ENCODE measurements around the gene SDK1. TPM values are rescaled to one million over a fixed set of nuclear protein-coding genes. Genes with fewer than 3 reads are reported as not detected.
A peak's percentile ranks its signal among the peaks of the same experiment; 100 is the strongest.

Gene SDK1
- total RNA-seq, 1 donor from 2014 or later = 0.16 TPM

GRCh38 chr7:4074407-4074806 lies 773.4 kb downstream of the SDK1 start:
- DNase-seq = no peak
- intact Hi-C loops (cut with micrococcal nuclease) = no loop called here
- no peaks in the 10 kb centered on the region for H3K27me3 Mint-ChIP-seq
- H3K36me3 Mint-ChIP-seq (ENCODE audit: low read depth) = no peaks in the 10 kb centered on the region
- no peaks in the 10 kb centered on the region for H3K4me1 Mint-ChIP-seq
- no peak overlapping the region for H3K4me3 Mint-ChIP-seq
- no peak overlapping the region for H3K27ac Mint-ChIP-seq
- no peaks in the 10 kb centered on the region for H3K9me3 Mint-ChIP-seq

DNA sequence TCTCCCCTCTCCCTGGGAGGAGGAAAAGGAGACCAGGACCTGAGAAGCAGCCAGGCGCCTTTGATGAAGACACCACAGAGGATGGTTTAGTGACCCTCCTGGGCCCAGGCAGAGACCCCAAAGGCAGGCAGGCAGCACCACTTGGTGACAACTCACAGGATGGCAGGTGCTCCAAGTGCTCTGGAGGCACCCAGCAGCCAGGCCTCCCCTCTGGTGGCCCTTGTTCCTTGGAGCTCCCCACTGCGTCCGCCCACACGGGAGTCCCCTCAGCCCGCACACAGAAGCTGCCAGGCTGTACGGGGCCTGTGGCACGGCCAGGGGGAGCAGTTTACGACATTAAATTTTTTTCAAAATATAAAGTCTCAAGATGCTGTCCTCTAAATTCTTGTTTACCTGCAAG lies 773.9 kb downstream of the SDK1 start:
- H3K27me3 Mint-ChIP-seq = no peaks in the 10 kb centered on the region
- no peaks in the 10 kb centered on the region for H3K4me1 Mint-ChIP-seq
- intact Hi-C loops (cut with micrococcal nuclease) = no loop called here
- no peak overlapping the region for H3K4me3 Mint-ChIP-seq
- no peak overlapping the region for H3K27ac Mint-ChIP-seq
- no peak for DNase-seq
- H3K9me3 Mint-ChIP-seq = no peaks in the 10 kb centered on the region
- H3K36me3 Mint-ChIP-seq (ENCODE audit: low read depth) = no peaks in the 10 kb centered on the region

DNA sequence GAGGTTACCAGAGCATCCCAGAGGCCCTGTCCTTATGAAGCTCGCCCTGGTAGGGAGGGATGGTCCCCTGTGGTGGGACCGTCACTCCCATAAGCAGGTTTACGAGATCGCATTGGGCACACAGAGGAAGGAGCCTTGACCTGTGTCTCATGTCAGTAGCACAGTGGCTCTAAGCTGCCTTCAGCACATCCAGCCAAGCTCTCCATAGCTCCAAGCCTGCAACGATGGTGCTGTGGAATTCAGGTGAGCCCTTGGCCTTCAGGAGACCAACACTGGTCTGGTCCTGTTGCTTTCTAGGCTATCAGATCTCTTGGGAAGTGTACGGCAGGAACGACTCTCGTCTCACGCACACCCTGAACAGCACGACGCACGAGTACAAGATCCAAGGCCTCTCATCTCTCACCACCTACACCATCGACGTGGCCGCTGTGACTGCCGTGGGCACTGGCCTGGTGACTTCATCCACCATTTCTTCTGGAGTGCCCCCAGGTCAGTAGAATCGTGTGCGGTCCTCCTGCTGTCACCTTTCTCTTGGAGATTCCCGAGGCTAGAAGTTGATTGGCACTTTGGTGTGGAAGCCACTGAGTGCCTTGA lies 775.7 kb downstream of the SDK1 start:
- no peak overlapping the region for H3K27ac Mint-ChIP-seq
- no peak for DNase-seq
- no peaks in the 10 kb centered on the region for H3K27me3 Mint-ChIP-seq
- no peaks in the 10 kb centered on the region for H3K9me3 Mint-ChIP-seq
- intact Hi-C loops (cut with micrococcal nuclease) = no loop called here
- no peaks in the 10 kb centered on the region for H3K4me1 Mint-ChIP-seq
- no peak overlapping the region for H3K4me3 Mint-ChIP-seq
- no peaks in the 10 kb centered on the region for H3K36me3 Mint-ChIP-seq (ENCODE audit: low read depth)

GRCh38 chr7:4077980-4078379 lies 776.9 kb downstream of the SDK1 start:
- intact Hi-C loops (cut with micrococcal nuclease) = no loop called here
- H3K4me1 Mint-ChIP-seq = no peaks in the 10 kb centered on the region
- H3K36me3 Mint-ChIP-seq (ENCODE audit: low read depth) = no peaks in the 10 kb centered on the region
- no peak overlapping the region for H3K4me3 Mint-ChIP-seq
- H3K9me3 Mint-ChIP-seq = no peaks in the 10 kb centered on the region
- no peaks in the 10 kb centered on the region for H3K27me3 Mint-ChIP-seq
- no peak for DNase-seq
- H3K27ac Mint-ChIP-seq = no peak overlapping the region

DNA sequence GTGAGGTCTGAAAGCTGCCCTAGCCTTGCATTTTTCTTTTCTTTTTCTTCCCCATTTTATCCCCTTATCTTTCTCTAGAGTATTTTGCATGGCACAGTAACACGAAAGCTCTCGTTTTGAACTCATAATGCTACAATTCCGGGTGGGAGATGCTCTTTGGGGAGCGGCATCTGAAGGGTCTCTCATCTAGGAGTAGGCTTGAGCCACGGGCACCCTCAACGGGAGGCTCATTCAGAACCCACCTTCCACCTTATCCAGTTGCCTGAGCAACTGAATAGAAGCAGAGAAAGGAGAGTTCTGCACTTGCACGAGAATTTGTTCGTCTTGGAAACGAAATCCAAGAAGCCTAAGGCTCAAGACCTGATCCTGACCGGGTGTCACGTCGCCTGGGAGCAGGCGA lies 777.5 kb downstream of the SDK1 start:
- no peak overlapping the region for H3K27ac Mint-ChIP-seq
- no peaks in the 10 kb centered on the region for H3K36me3 Mint-ChIP-seq (ENCODE audit: low read depth)
- H3K27me3 Mint-ChIP-seq = no peaks in the 10 kb centered on the region
- no peaks in the 10 kb centered on the region for H3K9me3 Mint-ChIP-seq
- H3K4me3 Mint-ChIP-seq = no peak overlapping the region
- intact Hi-C loops (cut with micrococcal nuclease) = no loop called here
- DNase-seq = no peak
- no peaks in the 10 kb centered on the region for H3K4me1 Mint-ChIP-seq

GRCh38 chr7:4079366-4079765 lies 778.3 kb downstream of the SDK1 start:
- Mint-ChIP-seq H3K4me1 (no peaks in the 10 kb centered on the region), H3K27ac (peak overlapping the region; percentile 54), H3K36me3 (ENCODE audit: low read depth) (no peaks in the 10 kb centered on the region), H3K9me3 (peaks cover 4% of the 10 kb centered on the region), H3K4me3 (no peak overlapping the region), H3K27me3 (no peaks in the 10 kb centered on the region)
- intact Hi-C loops (cut with micrococcal nuclease) = no loop called here
- no peak for DNase-seq

DNA sequence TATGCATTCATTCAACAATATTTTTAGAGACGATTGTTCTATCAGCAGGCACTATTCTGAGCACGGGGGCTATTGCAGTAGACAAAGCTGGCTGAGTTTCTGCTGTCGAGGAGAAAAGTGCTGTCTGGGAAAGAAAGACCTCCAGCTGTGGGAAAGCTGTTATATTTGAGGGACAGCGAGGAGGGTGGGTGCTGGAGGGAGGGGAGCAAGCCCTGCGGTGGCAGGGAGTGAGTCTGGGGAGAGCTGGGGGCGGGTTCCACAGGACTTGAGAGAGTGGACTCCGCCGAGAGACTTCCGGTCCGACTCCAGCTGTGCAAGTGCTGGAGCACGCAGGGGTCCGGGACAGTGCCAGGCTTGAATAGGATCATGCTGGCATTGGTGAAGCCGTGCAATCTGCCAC lies 778.9 kb downstream of the SDK1 start:
- intact Hi-C loops (cut with micrococcal nuclease) = no loop called here
- no peak for DNase-seq
- no peaks in the 10 kb centered on the region for H3K27me3 Mint-ChIP-seq

GRCh38 chr7:4080954-4081353 lies 779.9 kb downstream of the SDK1 start:
- Mint-ChIP-seq H3K36me3 (ENCODE audit: low read depth) (no peaks in the 10 kb centered on the region), H3K27ac (no peak overlapping the region), H3K4me1 (peaks cover under 1% of the 10 kb centered on the region), H3K27me3 (no peaks in the 10 kb centered on the region), H3K9me3 (peaks cover 4% of the 10 kb centered on the region), H3K4me3 (no peak overlapping the region)
- intact Hi-C loops (cut with micrococcal nuclease) = no loop called here
- DNase-seq = no peak

More for the DNA sequence above, 778.9 kb downstream of the SDK1 start:
- H3K4me1 Mint-ChIP-seq = no peaks in the 10 kb centered on the region
- H3K27ac Mint-ChIP-seq = no peak overlapping the region
- H3K36me3 Mint-ChIP-seq (ENCODE audit: low read depth) = no peaks in the 10 kb centered on the region
- H3K9me3 Mint-ChIP-seq = peaks cover 4% of the 10 kb centered on the region
- H3K4me3 Mint-ChIP-seq = no peak overlapping the region

GRCh38 chr7:4083513-4083912 lies 782.5 kb downstream of the SDK1 start:
- Mint-ChIP-seq H3K4me3 (no peak overlapping the region), H3K9me3 (peaks cover 7% of the 10 kb centered on the region), H3K27me3 (no peaks in the 10 kb centered on the region), H3K27ac (no peak overlapping the region), H3K4me1 (peaks cover 2% of the 10 kb centered on the region), H3K36me3 (ENCODE audit: low read depth) (no peaks in the 10 kb centered on the region)
- intact Hi-C loops (cut with micrococcal nuclease) = no loop called here
- DNase-seq = no peak

DNA sequence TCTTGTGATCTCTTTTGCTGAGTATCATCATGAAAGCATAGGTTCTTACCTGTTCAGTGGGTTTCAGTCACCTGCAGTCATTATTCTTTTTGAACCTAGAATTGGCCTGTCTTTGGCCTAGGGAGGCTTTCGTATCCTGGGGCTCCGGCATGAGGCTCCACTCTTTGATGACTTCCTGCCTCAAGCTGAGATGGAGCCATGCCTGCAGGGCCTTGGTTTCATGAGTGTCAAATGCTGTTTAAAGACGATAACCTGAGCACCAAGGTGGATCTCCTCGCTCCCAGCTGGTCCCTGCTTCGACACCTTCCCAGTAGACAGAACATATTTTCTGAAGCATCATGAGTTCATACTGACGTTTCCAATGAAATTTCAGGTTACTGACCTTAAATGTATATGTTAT lies 783.2 kb downstream of the SDK1 start:
- Mint-ChIP-seq H3K27me3 (no peaks in the 10 kb centered on the region), H3K36me3 (ENCODE audit: low read depth) (no peaks in the 10 kb centered on the region), H3K27ac (no peak overlapping the region), H3K4me1 (peaks cover 2% of the 10 kb centered on the region), H3K9me3 (peaks cover 7% of the 10 kb centered on the region), H3K4me3 (no peak overlapping the region)
- no peak for DNase-seq
- intact Hi-C loops (cut with micrococcal nuclease) = no loop called here

GRCh38 chr7:4085937-4086691 lies 785.1 kb downstream of the SDK1 start:
- no peak for DNase-seq
- intact Hi-C loops (cut with micrococcal nuclease) = no loop called here
- H3K27ac Mint-ChIP-seq = no peak overlapping the region
- H3K27me3 Mint-ChIP-seq = no peaks in the 10 kb centered on the region
- H3K4me1 Mint-ChIP-seq = peaks cover 2% of the 10 kb centered on the region
- peaks cover 7% of the 10 kb centered on the region for H3K9me3 Mint-ChIP-seq
- no peaks in the 10 kb centered on the region for H3K36me3 Mint-ChIP-seq (ENCODE audit: low read depth)
- no peak overlapping the region for H3K4me3 Mint-ChIP-seq

GRCh38 chr7:4086723-4087122 lies 785.7 kb downstream of the SDK1 start:
- H3K27me3 Mint-ChIP-seq = no peaks in the 10 kb centered on the region

GRCh38 chr7:4091767-4092166 lies 790.7 kb downstream of the SDK1 start:
- intact Hi-C loops (cut with micrococcal nuclease) = no loop called here
- Mint-ChIP-seq H3K27me3 (no peaks in the 10 kb centered on the region), H3K9me3 (no peaks in the 10 kb centered on the region), H3K4me3 (no peak overlapping the region), H3K27ac (no peak overlapping the region), H3K4me1 (no peaks in the 10 kb centered on the region), H3K36me3 (ENCODE audit: low read depth) (no peaks in the 10 kb centered on the region)
- DNase-seq = no peak

More at GRCh38 chr7:4086723-4087122, 785.7 kb downstream of the SDK1 start:
- DNase-seq = no peak
- Mint-ChIP-seq H3K4me3 (no peak overlapping the region), H3K27ac (no peak overlapping the region), H3K36me3 (ENCODE audit: low read depth) (no peaks in the 10 kb centered on the region), H3K4me1 (peaks cover 2% of the 10 kb centered on the region), H3K9me3 (peaks cover 7% of the 10 kb centered on the region)
- intact Hi-C loops (cut with micrococcal nuclease) = no loop called here

GRCh38 chr7:4093035-4093434 lies 792.0 kb downstream of the SDK1 start:
- H3K36me3 Mint-ChIP-seq (ENCODE audit: low read depth) = no peaks in the 10 kb centered on the region
- H3K27me3 Mint-ChIP-seq = no peaks in the 10 kb centered on the region
- intact Hi-C loops (cut with micrococcal nuclease) = no loop called here
- no peak overlapping the region for H3K4me3 Mint-ChIP-seq
- DNase-seq = no peak
- H3K9me3 Mint-ChIP-seq = no peaks in the 10 kb centered on the region
- no peak overlapping the region for H3K27ac Mint-ChIP-seq
- H3K4me1 Mint-ChIP-seq = no peaks in the 10 kb centered on the region

DNA sequence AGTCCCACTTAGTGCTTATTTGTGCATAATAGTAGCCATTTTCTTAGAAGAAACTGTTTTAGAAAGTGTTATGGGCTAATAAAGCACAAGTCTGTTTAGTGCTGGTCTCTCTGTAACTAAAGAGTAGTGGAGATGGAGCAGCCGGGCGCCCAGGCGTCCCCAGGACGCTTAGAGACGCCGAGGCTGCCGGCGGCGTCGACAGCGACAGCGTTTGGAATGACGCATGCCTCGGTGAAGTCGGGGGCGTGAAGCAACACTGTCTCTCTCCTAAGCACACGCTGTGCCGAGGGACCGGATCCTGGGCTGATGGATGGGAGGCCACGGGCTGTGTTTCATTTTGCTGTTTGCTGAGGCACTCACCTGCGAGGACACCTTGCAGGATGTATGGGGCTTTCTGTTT lies 792.4 kb downstream of the SDK1 start:
- Mint-ChIP-seq H3K4me1 (no peaks in the 10 kb centered on the region), H3K27me3 (no peaks in the 10 kb centered on the region), H3K36me3 (ENCODE audit: low read depth) (no peaks in the 10 kb centered on the region), H3K9me3 (no peaks in the 10 kb centered on the region), H3K27ac (no peak overlapping the region), H3K4me3 (no peak overlapping the region)
- no peak for DNase-seq
- intact Hi-C loops (cut with micrococcal nuclease) = no loop called here

Data from activated CD4-positive, alpha-beta T cell treated with anti-CD3 and anti-CD28 coated beads, Interleukin-2, amount 10 ng/mL, durations not matched to agents 24 days and 14 days (primary cell).